Tibial nerve (tissue), 4 donors: ENCODE measurements around the gene GRIN2C.

Source experiments
- CTCF ChIP-seq, 5 experiments: fragments of 200-600 bp in 3 of 5; fragments of 450-650 bp in 2 of 5; sonication (generic) in 3 of 5; IDR thresholded peaks; one replicate each; pipeline ENCODE4 v1.5.1; 2016 to 2019; ENCODE audit warnings: antibody characterized with exemption in 5 of 5, mild to moderate bottlenecking in 3 of 5, moderate library complexity in 2 of 5
- EP300 ChIP-seq, 2 donors: sonication (generic); formaldehyde crosslinking; IDR thresholded peaks; one replicate each; pipeline ENCODE4 v1.6.1; 2017; ENCODE audit warnings: antibody characterized with exemption in 2 of 2, mild to moderate bottlenecking in 1 of 2
- POLR2A ChIP-seq, 2 donors: fragments of 450-650 bp; IDR thresholded peaks; one replicate each; pipeline ENCODE4 v1.6.1; 2017; ENCODE audit warnings: antibody characterized with exemption in 2 of 2, mild to moderate bottlenecking in 2 of 2, moderate library complexity in 2 of 2

GRCh38 chr17:74861662-74862107 is 2.0 kb upstream of the GRIN2C start:
- TF ChIP-seq CTCF (IDR thresholded peaks at IDR 0.05) (no peak), EP300 (IDR thresholded peaks at IDR 0.05) (no peak), POLR2A (IDR thresholded peaks at IDR 0.05) (no peak)
